Naive thymus-derived CD4-positive, alpha-beta T cell (primary cell): ENCODE data around the gene ZNF362. TPM values are rescaled to one million over a fixed set of nuclear protein-coding genes. Genes with fewer than 3 reads are reported as not detected.

Experiments
- ATAC-seq: fragments of 150-1000 bp; cut with Tn5 transposase; 2 replicates; pipeline ENCODE4 v1.10.0; 2021; ENCODE audit warnings: mild to moderate bottlenecking, moderate library complexity
- CTCF ChIA-PET: fragments of 350-600 bp; sonication (Branson Sonifier 250); formaldehyde crosslinking; loops from one replicate; lab custom pipeline; 2021; ENCODE audit warnings: antibody characterized with exemption; lab: Charles Lee
- POLR2A ChIA-PET: fragments of 350-600 bp; sonication (Branson Sonifier 250); formaldehyde crosslinking; loops from one replicate; lab custom pipeline; 2021; ENCODE audit warnings: antibody characterized with exemption, inconsistent platforms; lab: Charles Lee
- DNase-seq, 9 donors: peaks; one replicate each; pipeline versions ENCODE4 v3.0.0 to v3.0.0-alpha.2; 2020 to 2022; ENCODE audit warnings: mixed read lengths in 1 of 9
- H3K27ac ChIP-seq: one replicate; pipeline ENCODE4 v1.7.0; 2013; ENCODE audit warnings: mild to moderate bottlenecking, low read depth, low read length, moderate library complexity
- H3K27me3 ChIP-seq, 2 donors: one replicate each; pipeline ENCODE4 v1.7.0; 2013; ENCODE audit warnings: low read length in 2 of 2, mild to moderate bottlenecking in 2 of 2, moderate library complexity in 2 of 2; ENCODE audit not compliant: control insufficient read depth in 2 of 2, insufficient read depth in 2 of 2
- H3K36me3 ChIP-seq, 3 experiments: 1 replicate in 2 of 3; 2 replicates in 1 of 3; pipeline ENCODE4 v1.7.0; 2013; ENCODE audit warnings: low read length in 3 of 3, mild to moderate bottlenecking in 3 of 3, moderate library complexity in 1 of 3; ENCODE audit not compliant: insufficient read depth in 3 of 3, control insufficient read depth in 2 of 3
- H3K4me1 ChIP-seq, 2 donors: one replicate each; pipeline ENCODE4 v1.7.0; 2013; ENCODE audit warnings: low read length in 2 of 2, mild to moderate bottlenecking in 2 of 2, moderate library complexity in 1 of 2; ENCODE audit not compliant: control insufficient read depth in 2 of 2, insufficient read depth in 2 of 2
- H3K4me3 ChIP-seq: 2 replicates; pipeline ENCODE4 v1.7.0; 2013; ENCODE audit warnings: mild to moderate bottlenecking, low read length
- H3K9me3 ChIP-seq, 3 experiments: 1 replicate in 2 of 3; 2 replicates in 1 of 3; pipeline ENCODE4 v1.7.0; 2013; ENCODE audit warnings: low read length in 3 of 3; ENCODE audit not compliant: control insufficient read depth in 2 of 3
- H3K27ac Mint-ChIP-seq, 9 donors: one replicate each; pipeline ENCODE4 v1.8.0; 2020 to 2022; ENCODE audit warnings: mixed read lengths in 9 of 9, mild to moderate bottlenecking in 8 of 9, moderate library complexity in 5 of 9, inconsistent platforms in 2 of 9
- H3K27me3 Mint-ChIP-seq, 5 donors: one replicate each; pipeline ENCODE4 v1.8.0; 2021 to 2022; ENCODE audit warnings: mixed read lengths in 5 of 5, mild to moderate bottlenecking in 1 of 5
- H3K36me3 Mint-ChIP-seq, 5 donors: one replicate each; pipeline ENCODE4 v1.8.0; 2020 to 2022; ENCODE audit warnings: mixed read lengths in 5 of 5, mild to moderate bottlenecking in 3 of 5, inconsistent platforms in 1 of 5
- H3K4me1 Mint-ChIP-seq, 7 donors: one replicate each; pipeline ENCODE4 v1.8.0; 2020 to 2022; ENCODE audit warnings: mixed read lengths in 7 of 7, mild to moderate bottlenecking in 3 of 7, inconsistent platforms in 1 of 7
- H3K4me3 Mint-ChIP-seq, 10 donors: one replicate each; pipeline ENCODE4 v1.8.0; 2020 to 2022; ENCODE audit warnings: mild to moderate bottlenecking in 10 of 10, mixed read lengths in 10 of 10, moderate library complexity in 6 of 10, inconsistent platforms in 2 of 10
- H3K9me3 Mint-ChIP-seq, 11 donors: one replicate each; pipeline ENCODE4 v1.8.0; 2020 to 2022; ENCODE audit warnings: mixed read lengths in 11 of 11, mild to moderate bottlenecking in 4 of 11, inconsistent platforms in 1 of 11, moderate library complexity in 1 of 11
- intact Hi-C, 2 donors: fragments of 100-400 bp; cut with micrococcal nuclease; formaldehyde crosslinking; loops; one replicate each; pipeline ENCODE4 v1.15.1; 2023
- polyA plus RNA-seq, 2 donors: library from polyadenylated mRNA; unstranded; fragments of 300-500 nt; fragmentation: Illumina TruSeq; gene quantifications; one replicate each; pipeline ENCODE4 v1.2.3, GENCODE V29; 2021
- total RNA-seq, 6 experiments: library from RNA in 5 of 6; stranded (reverse) in 5 of 6; gene quantifications; 1 replicate in 5 of 6; 2 replicates in 1 of 6; pipeline ENCODE4 v1.2.3 and lab custom pipeline; 2021 to 2026

The ZNF362 gene
- total and polyA plus RNA-seq, 7 experiments from 2014 or later = 17.2 to 30.5 (median 27.0) TPM

- H3K27ac Mint-ChIP-seq = peak overlapping the region in 1 of 9 donors; percentile 19
- Histone ChIP-seq H3K36me3 (peaks cover 0 to 13% (median 3%) of the 10 kb centered on the region in 3 experiments), H3K9me3 (no peaks in the 10 kb centered on the region), H3K4me3 (no peak overlapping the region), H3K27ac (no peak overlapping the region), H3K4me1 (no peaks in the 10 kb centered on the region), H3K27me3 (no peaks in the 10 kb centered on the region)
- no peak overlapping the region for H3K4me3 Mint-ChIP-seq
- DNase-seq = no peak
- H3K9me3 Mint-ChIP-seq = no peaks in the 10 kb centered on the region
- CTCF ChIA-PET = interaction anchor here (1.1 kb wide), 1 partner anchor 24 kb away, joined by 3 read pairs; no protein-coding TSS in a partner anchor
- peaks cover 0 to 12% (median 0%) of the 10 kb centered on the region in 5 donors for H3K27me3 Mint-ChIP-seq
- H3K36me3 Mint-ChIP-seq = peaks cover 0 to 4% (median 0%) of the 10 kb centered on the region in 5 donors
- intact Hi-C loops = no loop called here
- ATAC-seq = no peak
- POLR2A ChIA-PET = no interaction called here
- peaks cover 0 to 7% (median 4%) of the 10 kb centered on the region in 7 donors for H3K4me1 Mint-ChIP-seq
Measured at GRCh38 chr1:33319186-33319948, 63.1 kb downstream of the ZNF362 start.

- DNase-seq = no peak
Measured at GRCh38 chr1:33319949-33320618, 63.8 kb downstream of the ZNF362 start.

GRCh38 chr1:33320619-33321165 is 64.4 kb downstream of the ZNF362 start, which contains the start of gene A3GALT2:
A3GALT2 (minus strand) TSS chr1:33321098; CDS start chr1:33321098, 0 bp downstream.
- no peak within 1 kb of the TSS for H3K4me3 ChIP-seq
- H3K9me3 ChIP-seq = no peaks in the 10 kb centered on the region
- peaks cover 7 to 27% (median 12%) of the 10 kb centered on the region in 3 experiments for H3K36me3 ChIP-seq
- Mint-ChIP-seq H3K27ac (no peak within 1 kb of the TSS), H3K4me1 (peaks cover 0 to 6% (median 3%) of the 10 kb centered on the region in 7 donors), H3K36me3 (peaks cover 2 to 11% (median 5%) of the 10 kb centered on the region in 5 donors), H3K9me3 (no peaks in the 10 kb centered on the region), H3K4me3 (no peak within 1 kb of the TSS), H3K27me3 (peaks cover 0 to 10% (median 0%) of the 10 kb centered on the region in 5 donors)
- DNase-seq (no peak), ATAC-seq (no peak)
- POLR2A ChIA-PET = no interaction called here
- CTCF ChIA-PET = interaction anchor here (0.5 kb wide), 1 partner anchor 22 kb away, joined by 5 read pairs; no protein-coding TSS in a partner anchor
- H3K27me3 ChIP-seq = no peaks in the 10 kb centered on the region
- no peak within 1 kb of the TSS for H3K27ac ChIP-seq
- intact Hi-C loops = no loop called here
- no peaks in the 10 kb centered on the region for H3K4me1 ChIP-seq

More at GRCh38 chr1:33319949-33320618, 63.8 kb downstream of the ZNF362 start:
- Histone ChIP-seq H3K27me3 (no peaks in the 10 kb centered on the region), H3K9me3 (no peaks in the 10 kb centered on the region), H3K36me3 (peaks cover 3 to 20% (median 6%) of the 10 kb centered on the region in 3 experiments), H3K4me1 (no peaks in the 10 kb centered on the region), H3K27ac (no peak overlapping the region), H3K4me3 (no peak overlapping the region)
- H3K4me3 Mint-ChIP-seq = no peak overlapping the region
- no peak overlapping the region for H3K27ac Mint-ChIP-seq
- H3K36me3 Mint-ChIP-seq = peaks cover 0 to 8% (median 3%) of the 10 kb centered on the region in 5 donors
- intact Hi-C loops = no loop called here
- no peak for ATAC-seq
- no peaks in the 10 kb centered on the region for H3K9me3 Mint-ChIP-seq
- CTCF ChIA-PET = interaction anchor here (0.5 kb wide), 1 partner anchor 22 kb away, joined by 5 read pairs; no protein-coding TSS in a partner anchor
- POLR2A ChIA-PET = no interaction called here
- H3K27me3 Mint-ChIP-seq = peaks cover 0 to 10% (median 0%) of the 10 kb centered on the region in 5 donors
- H3K4me1 Mint-ChIP-seq = peaks cover 0 to 7% (median 4%) of the 10 kb centered on the region in 7 donors

- intact Hi-C loops = no loop called here
- no peak overlapping the region for H3K4me3 Mint-ChIP-seq
- H3K27ac Mint-ChIP-seq = no peak overlapping the region
- no peaks in the 10 kb centered on the region for H3K4me1 ChIP-seq
- ATAC-seq = no peak
- H3K27ac ChIP-seq = no peak overlapping the region
- H3K36me3 ChIP-seq = peaks cover 10 to 31% (median 12%) of the 10 kb centered on the region in 3 experiments
- H3K36me3 Mint-ChIP-seq = peaks cover 6 to 16% (median 10%) of the 10 kb centered on the region in 5 donors
- no peaks in the 10 kb centered on the region for H3K9me3 Mint-ChIP-seq
- peaks cover 0 to 7% (median 0%) of the 10 kb centered on the region in 5 donors for H3K27me3 Mint-ChIP-seq
- ChIA-PET POLR2A (no interaction called here), CTCF (no interaction called here)
- H3K4me1 Mint-ChIP-seq = peaks cover 0 to 6% (median 0%) of the 10 kb centered on the region in 7 donors
- no peak overlapping the region for H3K4me3 ChIP-seq
- no peaks in the 10 kb centered on the region for H3K27me3 ChIP-seq
- no peaks in the 10 kb centered on the region for H3K9me3 ChIP-seq
- no peak for DNase-seq
Measured at GRCh38 chr1:33321178-33321577, 64.9 kb downstream of the ZNF362 start.

GRCh38 chr1:33322109-33322508 is 65.8 kb downstream of the ZNF362 start:
- no peaks in the 10 kb centered on the region for H3K9me3 Mint-ChIP-seq
- intact Hi-C loops = no loop called here
- CTCF ChIA-PET = no interaction called here
- ATAC-seq (no peak), DNase-seq (no peak)
- no peak overlapping the region for H3K4me3 Mint-ChIP-seq
- peaks cover 0 to 4% (median 0%) of the 10 kb centered on the region in 7 donors for H3K4me1 Mint-ChIP-seq
- peaks cover 6 to 19% (median 10%) of the 10 kb centered on the region in 5 donors for H3K36me3 Mint-ChIP-seq
- Histone ChIP-seq H3K36me3 (peaks cover 12 to 41% (median 15%) of the 10 kb centered on the region in 3 experiments), H3K4me3 (no peak overlapping the region), H3K9me3 (no peaks in the 10 kb centered on the region), H3K4me1 (no peaks in the 10 kb centered on the region), H3K27ac (no peak overlapping the region), H3K27me3 (no peaks in the 10 kb centered on the region)
- POLR2A ChIA-PET = no interaction called here
- peak overlapping the region in 2 of 9 donors; percentile 48 to 72 for H3K27ac Mint-ChIP-seq
- peaks cover 0 to 3% (median 0%) of the 10 kb centered on the region in 5 donors for H3K27me3 Mint-ChIP-seq

GRCh38 chr1:33322870-33323585 is 66.7 kb downstream of the ZNF362 start:
- ChIA-PET POLR2A (interaction anchor here (0.7 kb wide), 1 partner anchor 65 kb away, joined by 3 read pairs; no protein-coding TSS in a partner anchor), CTCF (no interaction called here)
- no peak overlapping the region for H3K27ac ChIP-seq
- Mint-ChIP-seq H3K27ac (peak overlapping the region in 1 of 9 donors; percentile 39), H3K4me1 (peaks cover 0 to 4% (median 0%) of the 10 kb centered on the region in 7 donors), H3K27me3 (peaks cover 0 to 3% (median 0%) of the 10 kb centered on the region in 5 donors), H3K36me3 (peaks cover 6 to 19% (median 10%) of the 10 kb centered on the region in 5 donors), H3K4me3 (no peak overlapping the region), H3K9me3 (no peaks in the 10 kb centered on the region)
- H3K4me3 ChIP-seq = no peak overlapping the region
- H3K4me1 ChIP-seq = no peaks in the 10 kb centered on the region
- DNase-seq (no peak), ATAC-seq (no peak)
- no peaks in the 10 kb centered on the region for H3K9me3 ChIP-seq
- peaks cover 16 to 50% (median 20%) of the 10 kb centered on the region in 3 experiments for H3K36me3 ChIP-seq
- no peaks in the 10 kb centered on the region for H3K27me3 ChIP-seq
- intact Hi-C loops = no loop called here
